ENCODE data around the gene YBX1. TPM values are rescaled to one million over a fixed set of nuclear protein-coding genes. Genes with fewer than 3 reads are reported as not detected.

The YBX1 gene
- total and polyA plus RNA-seq, 2 of the 13 experiments (the other 11 are each of a cell fraction or from before 2014, with no cell fraction given), result 339 to 628 TPM

GRCh38 chr1:42657981-42658876 lies 24.0 kb upstream of the YBX1 start, which contains the start of gene PPIH (continued):
- peak; percentile 56; the same call in 1 of the 2 replicates for TF ChIP-seq MAZ (IDR thresholded peaks at IDR 0.05; ENCODE audit: borderline replicate concordance, low read depth, low read length)
- peak; percentile 48; the same call in 1 of the 2 replicates for TF ChIP-seq MAZ (CRISPR knock-in tag; IDR thresholded peaks at IDR 0.05; ENCODE audit: low read depth)
- TF ChIP-seq SAFB2 (CRISPR knock-in tag; IDR thresholded peaks at IDR 0.05; ENCODE audit: borderline replicate concordance, low read depth), result no peak
- 0 out of 2 replicates have a peak, but pooled peaks have one; percentile 5 for TF ChIP-seq CEBPG (CRISPR knock-in tag; IDR thresholded peaks at IDR 0.05)
- TF ChIP-seq ZNF3 (CRISPR knock-in tag; IDR thresholded peaks at IDR 0.05), result no peak; the same call in 1 of the 2 replicates
- peak in 1 of 2 experiments; percentile 62; a peak in 2 of 4 replicates for TF ChIP-seq NR2F1 (CRISPR knock-in tag; IDR thresholded peaks at IDR 0.05)
- peak; percentile 57 for TF ChIP-seq ARID5B (CRISPR knock-in tag; IDR thresholded peaks at IDR 0.05)
- TF ChIP-seq E2F1 (CRISPR knock-in tag; IDR thresholded peaks at IDR 0.05), result no peak
- no peak for TF ChIP-seq ATF7 (IDR thresholded peaks at IDR 0.05)
- no peak for TF ChIP-seq ATF7 (CRISPR knock-in tag; IDR thresholded peaks at IDR 0.05)
- 0 out of 2 replicates have a peak, but pooled peaks have one; percentile 10 for TF ChIP-seq SIX1 (CRISPR knock-in tag; IDR thresholded peaks at IDR 0.05; ENCODE audit: borderline replicate concordance)
- TF ChIP-seq ZFY (CRISPR knock-in tag; IDR thresholded peaks at IDR 0.05), result peak; percentile 59
- TF ChIP-seq CAMTA2 (CRISPR knock-in tag; IDR thresholded peaks at IDR 0.05; ENCODE audit: borderline replicate concordance), result peak; percentile 49; the same call in 1 of the 2 replicates
- TF ChIP-seq BRF2 (CRISPR knock-in tag; IDR thresholded peaks at IDR 0.05), result peak; percentile 80; the same call in 1 of the 2 replicates
- no peak for TF ChIP-seq ZNF644 (CRISPR knock-in tag; IDR thresholded peaks at IDR 0.05; ENCODE audit: low read depth)
- TF ChIP-seq NFE2 (CRISPR knock-in tag; IDR thresholded peaks at IDR 0.05), result no peak
- TF ChIP-seq ZNF414 (CRISPR knock-in tag; IDR thresholded peaks at IDR 0.05), result peak; percentile 73; the same call in 1 of the 2 replicates
- peak; percentile 79; the same call in 1 of the 2 replicates for TF ChIP-seq ZBTB20 (CRISPR knock-in tag; IDR thresholded peaks at IDR 0.05; ENCODE audit: borderline replicate concordance, low read depth)
- peak; percentile 58; the same call in 1 of the 2 replicates for TF ChIP-seq ZNF556 (CRISPR knock-in tag; IDR thresholded peaks at IDR 0.05; ENCODE audit: borderline replicate concordance)
- TF ChIP-seq CENPX (CRISPR knock-in tag; IDR thresholded peaks at IDR 0.05), result no peak
- TF ChIP-seq HNRNPLL (IDR thresholded peaks at IDR 0.05; ENCODE audit: low read depth, low read length, poor library complexity, severe bottlenecking), result peak; percentile 83
- peak; percentile 89 for TF ChIP-seq ZNF274 (CRISPR knock-in tag; IDR thresholded peaks at IDR 0.05)
- no peak for TF ChIP-seq SETDB1 (CRISPR knock-in tag; IDR thresholded peaks at IDR 0.05; ENCODE audit: borderline replicate concordance)

Data from HepG2 (cell line).